Activated naive CD4-positive, alpha-beta T cell treated with anti-CD3 and anti-CD28 coated beads, Interleukin-2, amount 50 U/mL, for 24 hours (primary cell): ENCODE data around the gene OSMR.

ENCODE experiments used
- H3K27ac Mint-ChIP-seq: one replicate; pipeline ENCODE4 v1.8.0; 2021; ENCODE audit warnings: mild to moderate bottlenecking, mixed read lengths
- H3K27me3 Mint-ChIP-seq: one replicate; pipeline ENCODE4 v1.8.0; 2021; ENCODE audit warnings: mixed read lengths
- H3K36me3 Mint-ChIP-seq: one replicate; pipeline ENCODE4 v1.8.0; 2021; ENCODE audit warnings: mixed read lengths
- H3K4me1 Mint-ChIP-seq: one replicate; pipeline ENCODE4 v1.8.0; 2021; ENCODE audit warnings: mixed read lengths
- H3K4me3 Mint-ChIP-seq: one replicate; pipeline ENCODE4 v1.8.0; 2021; ENCODE audit warnings: mild to moderate bottlenecking, mixed read lengths
- H3K9me3 Mint-ChIP-seq: one replicate; pipeline ENCODE4 v1.8.0; 2021; ENCODE audit warnings: mixed read lengths

Gene OSMR

DNA sequence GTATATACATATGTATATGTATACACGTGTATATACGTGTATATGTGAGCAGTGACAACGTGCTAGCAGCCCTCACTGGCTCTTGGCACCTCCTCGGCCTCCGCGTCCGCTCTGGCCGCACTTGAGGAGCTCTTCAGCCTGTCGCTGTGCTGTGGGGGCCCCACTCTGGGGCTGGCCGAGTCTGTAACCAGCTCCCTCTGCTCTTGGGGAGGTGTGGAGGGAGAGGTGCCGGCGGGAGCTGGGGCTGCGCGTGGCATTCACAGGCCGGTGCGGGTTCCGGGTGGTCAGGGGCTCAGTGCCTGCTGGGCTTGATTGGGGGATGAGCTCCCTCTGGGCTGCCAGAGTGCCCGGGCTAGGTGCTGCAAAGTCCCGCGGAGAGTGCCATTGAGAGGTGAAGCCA lies 24.1 kb upstream of the OSMR start:
- H3K27me3 Mint-ChIP-seq = peaks cover 19% of the 10 kb centered on the region
- no peak overlapping the region for H3K4me3 Mint-ChIP-seq
- no peaks in the 10 kb centered on the region for H3K36me3 Mint-ChIP-seq
- H3K27ac Mint-ChIP-seq = no peak overlapping the region
- no peaks in the 10 kb centered on the region for H3K4me1 Mint-ChIP-seq
- peaks cover under 1% of the 10 kb centered on the region for H3K9me3 Mint-ChIP-seq

- H3K9me3 Mint-ChIP-seq = peaks cover 4% of the 10 kb centered on the region
- no peaks in the 10 kb centered on the region for H3K4me1 Mint-ChIP-seq
- H3K27ac Mint-ChIP-seq = no peak overlapping the region
- H3K36me3 Mint-ChIP-seq = no peaks in the 10 kb centered on the region
- H3K27me3 Mint-ChIP-seq = peaks cover 9% of the 10 kb centered on the region
- H3K4me3 Mint-ChIP-seq = no peak overlapping the region
These were observed 22.3 kb upstream of the OSMR start for GRCh38 chr5:38823503-38823902.

DNA sequence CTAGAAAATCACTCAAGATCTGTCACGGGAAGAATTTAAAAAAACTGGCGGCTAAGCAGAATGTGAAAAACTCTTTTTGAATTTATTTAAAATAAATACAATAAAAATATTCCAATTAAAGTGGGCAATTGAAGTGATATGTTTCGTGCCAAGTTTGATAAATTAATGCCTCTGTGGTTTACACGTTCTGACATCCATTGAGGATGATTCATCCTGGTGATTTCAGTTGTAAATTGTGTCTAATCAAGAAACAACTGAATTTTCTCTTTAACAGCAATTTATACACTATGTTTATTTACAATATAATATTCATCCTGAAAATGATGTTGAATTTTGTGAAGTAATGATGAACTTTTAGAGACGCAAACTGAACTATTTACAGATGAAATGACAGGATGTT lies 21.0 kb upstream of the OSMR start:
- no peaks in the 10 kb centered on the region for H3K36me3 Mint-ChIP-seq
- peaks cover 4% of the 10 kb centered on the region for H3K9me3 Mint-ChIP-seq
- no peak overlapping the region for H3K4me3 Mint-ChIP-seq
- H3K27ac Mint-ChIP-seq = no peak overlapping the region
- H3K4me1 Mint-ChIP-seq = no peaks in the 10 kb centered on the region
- peaks cover 12% of the 10 kb centered on the region for H3K27me3 Mint-ChIP-seq

GRCh38 chr5:38825494-38825893 lies 20.3 kb upstream of the OSMR start:
- Mint-ChIP-seq H3K4me1 (no peaks in the 10 kb centered on the region), H3K27me3 (peaks cover 12% of the 10 kb centered on the region), H3K36me3 (no peaks in the 10 kb centered on the region), H3K27ac (no peak overlapping the region), H3K9me3 (peaks cover 4% of the 10 kb centered on the region), H3K4me3 (no peak overlapping the region)

DNA sequence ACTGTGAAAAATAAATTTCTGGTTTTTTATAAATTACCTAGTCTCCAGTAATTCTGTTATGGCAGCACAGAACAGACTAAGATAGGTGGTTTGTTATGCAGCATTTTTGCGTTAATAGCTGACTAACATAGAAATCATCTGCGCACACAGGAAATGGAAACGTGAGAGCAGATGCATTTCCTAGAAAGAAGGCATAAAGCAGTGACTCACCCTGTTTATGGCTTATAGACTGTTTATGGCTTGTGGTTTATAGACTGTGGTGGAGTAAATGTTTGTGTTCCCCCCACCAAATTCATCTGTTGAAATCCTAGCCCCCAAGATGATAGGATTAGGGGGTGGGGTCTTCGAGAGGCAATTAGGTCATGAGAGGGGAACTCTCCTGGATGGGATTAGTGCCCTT lies 18.3 kb upstream of the OSMR start:
- Mint-ChIP-seq H3K27ac (no peak overlapping the region), H3K4me3 (no peak overlapping the region), H3K9me3 (peaks cover 4% of the 10 kb centered on the region), H3K4me1 (no peaks in the 10 kb centered on the region), H3K36me3 (no peaks in the 10 kb centered on the region), H3K27me3 (peaks cover 12% of the 10 kb centered on the region)

DNA sequence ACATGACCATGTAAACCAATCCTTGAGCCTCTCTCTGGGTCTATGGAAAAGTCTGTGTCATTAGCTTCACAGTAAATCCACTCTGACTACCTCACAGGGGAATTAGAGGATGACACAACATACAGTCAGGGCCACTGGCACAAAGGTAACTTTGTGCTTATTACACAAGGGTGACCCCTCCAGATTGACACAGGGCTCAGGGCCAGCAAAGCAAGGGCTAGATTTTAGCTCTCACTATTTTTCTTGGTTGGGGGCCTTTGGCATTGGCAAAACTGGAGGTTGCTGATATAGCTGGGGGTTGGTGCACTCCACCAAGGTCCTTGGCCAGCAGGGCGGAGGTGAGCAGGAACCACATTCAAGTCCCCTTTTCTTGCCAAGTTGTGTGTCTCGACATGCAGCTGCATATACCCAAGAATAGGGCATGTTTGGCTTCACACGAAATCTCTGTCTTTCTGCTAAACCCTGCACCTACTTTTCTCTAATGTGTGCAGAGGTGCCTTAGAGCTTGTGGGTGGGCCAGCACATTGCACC lies 15.2 kb upstream of the OSMR start:
- Mint-ChIP-seq H3K9me3 (peaks cover 4% of the 10 kb centered on the region), H3K27me3 (peaks cover 12% of the 10 kb centered on the region), H3K4me1 (no peaks in the 10 kb centered on the region), H3K36me3 (no peaks in the 10 kb centered on the region), H3K27ac (no peak overlapping the region), H3K4me3 (no peak overlapping the region)

- no peaks in the 10 kb centered on the region for H3K36me3 Mint-ChIP-seq
- H3K27me3 Mint-ChIP-seq = peaks cover 10% of the 10 kb centered on the region
- H3K9me3 Mint-ChIP-seq = peaks cover 4% of the 10 kb centered on the region
- H3K27ac Mint-ChIP-seq = no peak overlapping the region
- H3K4me3 Mint-ChIP-seq = no peak overlapping the region
- H3K4me1 Mint-ChIP-seq = no peaks in the 10 kb centered on the region
These were observed 14.7 kb upstream of the OSMR start for GRCh38 chr5:38831117-38831516.

- Mint-ChIP-seq H3K4me3 (no peak overlapping the region), H3K27ac (no peak overlapping the region), H3K27me3 (peaks cover 4% of the 10 kb centered on the region), H3K9me3 (peaks cover 1% of the 10 kb centered on the region), H3K4me1 (no peaks in the 10 kb centered on the region), H3K36me3 (no peaks in the 10 kb centered on the region)
These were observed 13.9 kb upstream of the OSMR start for GRCh38 chr5:38831909-38832308.

DNA sequence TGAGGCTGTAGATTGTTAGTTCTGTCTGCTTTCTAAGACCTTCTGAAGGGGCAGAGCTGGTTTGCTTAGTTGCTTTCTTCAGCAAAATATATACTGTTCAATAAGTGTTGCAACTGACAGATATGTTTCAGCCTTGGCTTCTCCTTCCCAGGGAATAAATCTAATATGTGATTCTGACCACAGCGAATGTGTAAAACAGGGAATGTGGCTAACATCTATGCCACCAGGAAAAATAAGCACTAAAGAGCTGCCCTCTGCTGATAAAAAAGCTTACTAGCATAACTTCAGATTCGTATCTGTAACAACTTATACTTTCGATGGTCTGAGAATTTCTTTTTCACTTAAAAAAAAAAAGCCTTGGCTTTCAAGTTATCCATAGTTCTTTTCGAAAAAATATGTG lies 13.0 kb upstream of the OSMR start:
- no peak overlapping the region for H3K27ac Mint-ChIP-seq
- H3K9me3 Mint-ChIP-seq = no peaks in the 10 kb centered on the region
- H3K36me3 Mint-ChIP-seq = no peaks in the 10 kb centered on the region

DNA sequence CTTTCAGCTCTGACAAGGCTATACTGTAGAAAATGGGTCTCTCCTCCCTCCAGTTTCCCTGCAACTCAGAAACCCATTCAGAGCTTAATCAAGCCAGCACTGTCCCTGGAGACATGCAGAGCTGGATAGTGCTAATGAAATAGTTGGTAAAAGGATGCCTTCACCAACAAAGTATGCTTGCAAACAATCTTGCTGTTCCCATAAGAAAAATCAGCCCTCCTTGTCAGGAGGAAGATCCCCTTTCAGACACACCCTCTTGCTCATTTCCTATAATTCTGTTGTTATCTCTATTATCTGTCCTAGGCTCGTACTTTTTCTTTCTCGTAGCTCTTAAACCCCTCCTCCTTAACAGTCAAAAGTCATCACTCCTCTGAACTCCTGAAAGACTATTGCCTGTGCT lies 9.9 kb upstream of the OSMR start:
- no peak overlapping the region for H3K4me3 Mint-ChIP-seq
- H3K36me3 Mint-ChIP-seq = no peaks in the 10 kb centered on the region
- H3K4me1 Mint-ChIP-seq = no peaks in the 10 kb centered on the region
- H3K27ac Mint-ChIP-seq = no peak overlapping the region
- no peaks in the 10 kb centered on the region for H3K9me3 Mint-ChIP-seq
- peaks cover 10% of the 10 kb centered on the region for H3K27me3 Mint-ChIP-seq

More for the DNA sequence above, 13.0 kb upstream of the OSMR start:
- peaks cover 6% of the 10 kb centered on the region for H3K27me3 Mint-ChIP-seq
- no peak overlapping the region for H3K4me3 Mint-ChIP-seq
- H3K4me1 Mint-ChIP-seq = no peaks in the 10 kb centered on the region

DNA sequence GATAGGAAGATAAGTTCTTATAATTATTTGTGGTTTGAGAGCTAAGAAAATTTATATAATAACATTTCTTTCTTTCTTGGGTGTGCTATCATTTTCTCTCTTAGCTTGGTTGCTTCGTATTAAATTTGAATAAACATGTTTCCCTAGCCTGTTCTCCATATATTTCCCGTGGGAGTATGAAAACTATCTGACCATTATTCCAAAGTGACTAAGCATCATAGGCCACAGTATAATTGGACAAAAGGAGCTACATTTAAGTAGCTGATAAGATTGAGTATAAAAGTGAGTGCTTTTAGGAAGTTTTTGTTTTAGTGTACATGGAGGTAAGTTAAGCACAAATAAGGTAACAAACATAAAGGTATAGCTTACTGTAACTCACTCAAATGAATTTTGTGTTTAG lies 8.4 kb upstream of the OSMR start:
- Mint-ChIP-seq H3K27ac (no peak overlapping the region), H3K9me3 (no peaks in the 10 kb centered on the region), H3K4me3 (no peak overlapping the region), H3K36me3 (no peaks in the 10 kb centered on the region), H3K27me3 (peaks cover 11% of the 10 kb centered on the region), H3K4me1 (no peaks in the 10 kb centered on the region)

GRCh38 chr5:38837932-38838331 lies 7.9 kb upstream of the OSMR start:
- H3K9me3 Mint-ChIP-seq = no peaks in the 10 kb centered on the region
- H3K4me1 Mint-ChIP-seq = no peaks in the 10 kb centered on the region
- no peaks in the 10 kb centered on the region for H3K36me3 Mint-ChIP-seq
- no peak overlapping the region for H3K27ac Mint-ChIP-seq
- peaks cover 16% of the 10 kb centered on the region for H3K27me3 Mint-ChIP-seq
- H3K4me3 Mint-ChIP-seq = no peak overlapping the region

DNA sequence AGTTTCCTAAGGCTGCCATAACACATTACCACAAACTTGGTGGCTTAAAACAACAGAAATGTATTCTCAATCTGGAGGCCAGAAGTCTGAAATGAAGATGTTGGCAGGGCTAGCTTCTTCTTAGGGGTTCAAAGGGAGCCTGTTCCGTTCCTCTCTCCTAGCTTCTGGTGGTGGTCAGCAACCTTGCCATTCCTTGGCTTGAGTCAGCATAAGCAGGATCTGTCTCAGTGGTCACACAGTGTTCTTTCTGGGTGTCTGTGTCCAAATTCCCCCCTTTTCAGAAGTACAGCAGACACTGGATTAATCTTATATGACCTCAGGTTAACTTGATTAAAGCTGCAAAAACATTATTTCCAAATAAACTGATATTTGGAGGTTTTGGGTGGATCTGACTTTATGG lies 2.1 kb upstream of the OSMR start:
- H3K27me3 Mint-ChIP-seq = peaks cover 37% of the 10 kb centered on the region
- H3K36me3 Mint-ChIP-seq = no peaks in the 10 kb centered on the region
- H3K4me3 Mint-ChIP-seq = no peak overlapping the region

GRCh38 chr5:38846379-38847011 lies 683 bp downstream of the OSMR start:
- H3K4me1 Mint-ChIP-seq = peaks cover 9% of the 10 kb centered on the region
- no peaks in the 10 kb centered on the region for H3K9me3 Mint-ChIP-seq
- H3K27me3 Mint-ChIP-seq = peaks cover 39% of the 10 kb centered on the region
- peak overlapping the region; percentile 67 for H3K4me3 Mint-ChIP-seq
- H3K36me3 Mint-ChIP-seq = no peaks in the 10 kb centered on the region
- H3K27ac Mint-ChIP-seq = no peak overlapping the region

More for the DNA sequence above, 2.1 kb upstream of the OSMR start:
- Mint-ChIP-seq H3K4me1 (peaks cover 9% of the 10 kb centered on the region), H3K27ac (no peak overlapping the region), H3K9me3 (no peaks in the 10 kb centered on the region)

- Mint-ChIP-seq H3K4me3 (no peak overlapping the region), H3K4me1 (peaks cover 9% of the 10 kb centered on the region), H3K27me3 (peaks cover 35% of the 10 kb centered on the region), H3K36me3 (no peaks in the 10 kb centered on the region), H3K27ac (no peak overlapping the region), H3K9me3 (no peaks in the 10 kb centered on the region)
These were observed 1.9 kb downstream of the OSMR start for GRCh38 chr5:38847559-38848347.

DNA sequence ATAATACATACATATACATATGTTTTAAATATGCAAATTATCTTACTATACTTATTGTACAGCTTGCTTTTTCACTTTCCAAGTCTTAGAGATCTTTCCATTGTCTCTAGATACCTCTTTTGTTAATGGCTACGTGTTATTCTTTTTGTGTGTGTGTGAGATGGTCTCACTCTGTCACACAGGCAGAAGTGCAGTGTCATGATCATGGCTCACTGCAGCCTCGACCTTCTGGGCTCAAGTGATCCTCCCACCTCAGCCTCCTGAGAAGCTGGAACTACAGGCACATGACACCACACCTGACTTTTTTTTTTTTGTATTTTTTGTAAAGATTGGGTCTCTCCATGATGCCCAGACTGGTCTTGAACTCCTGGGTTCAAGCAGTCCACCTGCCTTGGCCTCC lies 2.8 kb downstream of the OSMR start:
- no peaks in the 10 kb centered on the region for H3K9me3 Mint-ChIP-seq
- no peaks in the 10 kb centered on the region for H3K36me3 Mint-ChIP-seq
- no peak overlapping the region for H3K4me3 Mint-ChIP-seq
- peaks cover 9% of the 10 kb centered on the region for H3K4me1 Mint-ChIP-seq
- H3K27ac Mint-ChIP-seq = no peak overlapping the region
- H3K27me3 Mint-ChIP-seq = peaks cover 33% of the 10 kb centered on the region
